ENCODE results near the gene GASK1B. TPM values are rescaled to one million over a fixed set of nuclear protein-coding genes. Genes with fewer than 3 reads are reported as not detected.
A peak's percentile ranks its signal among the peaks of the same experiment; 100 is the strongest.

The GASK1B gene
- total and polyA plus RNA-seq, 4 experiments from 2014 or later: 0.58 to 0.70 TPM; not detected in 2

DNA sequence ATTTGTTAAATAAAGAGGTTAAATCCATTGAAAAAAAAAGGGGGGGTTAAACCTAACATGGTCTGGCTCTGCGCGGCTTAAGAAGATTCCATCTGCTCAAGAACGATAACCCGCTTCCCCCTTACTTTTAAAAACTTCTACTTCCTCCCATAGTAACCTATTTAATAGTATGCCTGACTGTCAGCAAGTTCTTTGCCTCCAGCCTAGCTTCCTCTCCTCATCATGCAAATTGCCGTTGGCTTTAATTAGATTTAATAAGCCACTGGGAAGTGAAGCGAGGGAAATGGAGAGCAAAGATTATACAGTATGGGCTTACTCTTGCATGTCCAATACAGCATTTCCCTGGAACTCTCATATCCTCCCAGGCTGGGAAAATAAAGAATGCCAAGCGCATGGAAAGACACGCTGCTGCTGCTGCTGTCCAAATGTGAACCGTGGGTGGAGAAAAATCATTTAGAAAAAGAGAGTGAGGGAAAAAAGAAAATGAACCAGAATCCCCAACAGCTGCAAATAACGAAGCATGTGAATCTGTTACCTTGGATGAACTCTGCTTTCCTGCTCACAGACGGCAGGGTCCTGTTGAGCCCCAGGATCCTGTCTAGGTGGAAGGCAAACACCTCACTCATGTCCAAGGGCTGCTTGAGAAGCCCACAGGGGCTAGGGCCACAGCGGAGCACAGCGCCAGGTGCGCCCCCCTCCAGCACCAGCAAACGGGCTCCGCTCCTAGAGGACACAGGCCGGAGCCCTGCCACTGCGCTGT is 2.7 kb downstream of the GASK1B start:
- no peaks in the 10 kb centered on the region for H3K36me3 Mint-ChIP-seq
- H3K27me3 Mint-ChIP-seq: peaks cover 12% of the 10 kb centered on the region in 2 donors
- intact Hi-C loops (cut with micrococcal nuclease): no loop called here

DNA sequence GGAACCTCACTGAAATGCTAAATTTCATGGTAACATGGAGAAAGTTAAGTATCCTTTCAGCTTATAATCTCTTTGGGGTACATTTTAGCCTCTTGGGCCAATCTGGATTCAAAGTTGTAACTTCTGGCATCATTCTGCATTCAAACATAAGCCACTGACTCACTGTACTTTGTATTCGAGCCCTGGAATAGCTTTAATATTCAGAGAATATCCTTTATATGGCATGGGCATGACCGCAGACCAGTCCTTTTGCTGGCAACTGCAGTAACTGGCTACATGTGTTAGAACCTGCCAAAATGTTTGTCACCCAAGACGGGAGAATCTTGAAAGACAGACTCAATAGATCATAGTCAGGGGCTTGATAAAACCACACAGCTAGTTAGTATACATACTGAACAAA is 3.3 kb downstream of the GASK1B start:
- Mint-ChIP-seq H3K4me3 (no peak overlapping the region), H3K36me3 (no peaks in the 10 kb centered on the region), H3K27me3 (peaks cover 12% of the 10 kb centered on the region in 2 donors), H3K4me1 (peaks cover 0 to 8% (median 2%) of the 10 kb centered on the region in 4 donors), H3K27ac (no peak overlapping the region), H3K9me3 (peaks cover 0 to 1% (median 0%) of the 10 kb centered on the region in 8 donors)
- POLR2A ChIA-PET (ENCODE audit: partially characterized antibody): no interaction called here
- Histone ChIP-seq H3K27ac (ENCODE audit: low read depth, low read length) (no peak overlapping the region), H3K36me3 (ENCODE audit: insufficient read depth, low read length) (no peaks in the 10 kb centered on the region), H3K9me3 (ENCODE audit: control insufficient read depth in 1 of 2, low read length in 2 of 2) (no peaks in the 10 kb centered on the region), H3K4me3 (ENCODE audit: low read length in 2 of 2) (no peak overlapping the region), H3K4me1 (ENCODE audit: insufficient read depth, low read length) (no peaks in the 10 kb centered on the region), H3K27me3 (ENCODE audit: insufficient read depth, low read length) (peaks cover 6% of the 10 kb centered on the region)
- DNase-seq: no peak
- intact Hi-C loops (cut with micrococcal nuclease): no loop called here
- CTCF ChIA-PET (ENCODE audit: partially characterized antibody): no interaction called here

More for the DNA sequence above, 2.7 kb downstream of the GASK1B start:
- no peaks in the 10 kb centered on the region for H3K36me3 ChIP-seq (ENCODE audit: insufficient read depth, low read length)
- H3K27me3 ChIP-seq (ENCODE audit: insufficient read depth, low read length): peaks cover 6% of the 10 kb centered on the region
- Mint-ChIP-seq H3K9me3 (peaks cover 0 to 1% (median 0%) of the 10 kb centered on the region in 8 donors), H3K4me1 (peaks cover 0 to 8% (median 2%) of the 10 kb centered on the region in 4 donors), H3K27ac (no peak overlapping the region), H3K4me3 (no peak overlapping the region)
- no peaks in the 10 kb centered on the region for H3K4me1 ChIP-seq (ENCODE audit: insufficient read depth, low read length)
- H3K4me3 ChIP-seq (ENCODE audit: low read length in 2 of 2): no peak overlapping the region
- POLR2A ChIA-PET (ENCODE audit: partially characterized antibody): no interaction called here
- CTCF ChIA-PET (ENCODE audit: partially characterized antibody): no interaction called here
- H3K9me3 ChIP-seq (ENCODE audit: control insufficient read depth in 1 of 2, low read length in 2 of 2): no peaks in the 10 kb centered on the region
- no peak for DNase-seq
- no peak overlapping the region for H3K27ac ChIP-seq (ENCODE audit: low read depth, low read length)

GRCh38 chr4:158168606-158169005 is 4.2 kb downstream of the GASK1B start:
- Histone ChIP-seq H3K4me1 (ENCODE audit: insufficient read depth, low read length) (no peaks in the 10 kb centered on the region), H3K27ac (ENCODE audit: low read depth, low read length) (no peak overlapping the region), H3K36me3 (ENCODE audit: insufficient read depth, low read length) (no peaks in the 10 kb centered on the region), H3K27me3 (ENCODE audit: insufficient read depth, low read length) (peaks cover 6% of the 10 kb centered on the region), H3K4me3 (ENCODE audit: low read length in 2 of 2) (no peak overlapping the region), H3K9me3 (ENCODE audit: control insufficient read depth in 1 of 2, low read length in 2 of 2) (no peaks in the 10 kb centered on the region)
- peaks cover 9 to 12% of the 10 kb centered on the region in 2 donors for H3K27me3 Mint-ChIP-seq
- H3K4me3 Mint-ChIP-seq: no peak overlapping the region
- intact Hi-C loops (cut with micrococcal nuclease): no loop called here
- H3K9me3 Mint-ChIP-seq: peaks cover 0 to 1% (median 0%) of the 10 kb centered on the region in 8 donors
- ChIA-PET POLR2A (ENCODE audit: partially characterized antibody) (no interaction called here), CTCF (ENCODE audit: partially characterized antibody) (no interaction called here)
- no peak overlapping the region for H3K27ac Mint-ChIP-seq
- H3K36me3 Mint-ChIP-seq: no peaks in the 10 kb centered on the region
- peaks cover 0 to 8% (median 2%) of the 10 kb centered on the region in 4 donors for H3K4me1 Mint-ChIP-seq
- DNase-seq: no peak

DNA sequence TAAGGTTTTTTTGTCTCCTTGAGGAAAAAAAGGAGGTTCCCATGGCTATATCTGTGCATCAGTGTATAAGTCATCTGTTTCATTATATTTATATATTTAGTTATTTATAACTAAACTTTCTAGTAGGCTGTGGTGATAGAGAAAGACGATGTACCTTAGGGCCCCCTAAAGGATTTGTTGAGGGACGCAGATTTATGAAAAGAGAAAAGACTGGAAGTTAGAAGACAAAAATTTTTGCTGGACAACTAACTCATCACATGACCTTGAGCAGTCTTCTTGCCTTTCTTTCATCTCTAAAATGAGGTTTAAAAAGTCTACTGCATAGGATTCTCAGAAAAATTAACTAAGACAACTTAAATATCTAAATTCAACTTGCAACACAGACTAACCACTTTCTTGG is 6.1 kb downstream of the GASK1B start:
- Mint-ChIP-seq H3K4me1 (peaks cover 0 to 3% (median 1%) of the 10 kb centered on the region in 4 donors), H3K9me3 (peaks cover 0 to 1% (median 0%) of the 10 kb centered on the region in 8 donors), H3K4me3 (no peak overlapping the region), H3K27ac (no peak overlapping the region), H3K36me3 (no peaks in the 10 kb centered on the region), H3K27me3 (peaks cover 7 to 11% of the 10 kb centered on the region in 2 donors)
- no peak for DNase-seq
- ChIA-PET CTCF (ENCODE audit: partially characterized antibody) (no interaction called here), POLR2A (ENCODE audit: partially characterized antibody) (no interaction called here)
- no peaks in the 10 kb centered on the region for H3K36me3 ChIP-seq (ENCODE audit: insufficient read depth, low read length)
- peaks cover 6% of the 10 kb centered on the region for H3K27me3 ChIP-seq (ENCODE audit: insufficient read depth, low read length)
- no peaks in the 10 kb centered on the region for H3K9me3 ChIP-seq (ENCODE audit: control insufficient read depth in 1 of 2, low read length in 2 of 2)
- no peak overlapping the region for H3K4me3 ChIP-seq (ENCODE audit: low read length in 2 of 2)
- intact Hi-C loops (cut with micrococcal nuclease): no loop called here
- no peaks in the 10 kb centered on the region for H3K4me1 ChIP-seq (ENCODE audit: insufficient read depth, low read length)
- H3K27ac ChIP-seq (ENCODE audit: low read depth, low read length): no peak overlapping the region

GRCh38 chr4:158164768-158165213 is 8.0 kb downstream of the GASK1B start:
- POLR2A ChIA-PET (ENCODE audit: partially characterized antibody): no interaction called here
- Histone ChIP-seq H3K27ac (ENCODE audit: low read depth, low read length) (no peak overlapping the region), H3K4me3 (ENCODE audit: low read length in 2 of 2) (no peak overlapping the region), H3K9me3 (ENCODE audit: control insufficient read depth in 1 of 2, low read length in 2 of 2) (no peaks in the 10 kb centered on the region), H3K27me3 (ENCODE audit: insufficient read depth, low read length) (no peaks in the 10 kb centered on the region), H3K4me1 (ENCODE audit: insufficient read depth, low read length) (no peaks in the 10 kb centered on the region), H3K36me3 (ENCODE audit: insufficient read depth, low read length) (no peaks in the 10 kb centered on the region)
- CTCF ChIA-PET (ENCODE audit: partially characterized antibody): no interaction called here
- Mint-ChIP-seq H3K27me3 (peaks cover 4 to 5% of the 10 kb centered on the region in 2 donors), H3K4me3 (no peak overlapping the region), H3K9me3 (peaks cover 0 to 5% (median 0%) of the 10 kb centered on the region in 8 donors), H3K36me3 (no peaks in the 10 kb centered on the region), H3K4me1 (no peaks in the 10 kb centered on the region), H3K27ac (peak overlapping the region in 1 of 7 donors; percentile 18)
- intact Hi-C loops (cut with micrococcal nuclease): no loop called here
- DNase-seq: no peak

- Histone ChIP-seq H3K9me3 (ENCODE audit: control insufficient read depth in 1 of 2, low read length in 2 of 2) (no peaks in the 10 kb centered on the region), H3K36me3 (ENCODE audit: insufficient read depth, low read length) (no peaks in the 10 kb centered on the region), H3K27ac (ENCODE audit: low read depth, low read length) (no peak overlapping the region), H3K27me3 (ENCODE audit: insufficient read depth, low read length) (no peaks in the 10 kb centered on the region), H3K4me3 (ENCODE audit: low read length in 2 of 2) (no peak overlapping the region), H3K4me1 (ENCODE audit: insufficient read depth, low read length) (no peaks in the 10 kb centered on the region)
- DNase-seq: no peak
- Mint-ChIP-seq H3K4me3 (no peak overlapping the region), H3K9me3 (peaks cover 0 to 5% (median 0%) of the 10 kb centered on the region in 8 donors), H3K4me1 (no peaks in the 10 kb centered on the region), H3K27ac (peak overlapping the region in 1 of 7 donors; percentile 18), H3K36me3 (no peaks in the 10 kb centered on the region), H3K27me3 (peaks cover 1 to 2% of the 10 kb centered on the region in 2 donors)
- CTCF ChIA-PET (ENCODE audit: partially characterized antibody): no interaction called here
- intact Hi-C loops (cut with micrococcal nuclease): no loop called here
- POLR2A ChIA-PET (ENCODE audit: partially characterized antibody): no interaction called here
Measured at GRCh38 chr4:158163941-158164767, 8.7 kb downstream of the GASK1B start.

- Mint-ChIP-seq H3K4me1 (no peaks in the 10 kb centered on the region), H3K4me3 (no peak overlapping the region), H3K27ac (no peak overlapping the region), H3K36me3 (no peaks in the 10 kb centered on the region), H3K9me3 (peaks cover 0 to 4% (median 0%) of the 10 kb centered on the region in 8 donors), H3K27me3 (peaks cover under 1 to 2% of the 10 kb centered on the region in 2 donors)
- DNase-seq: no peak
- H3K4me1 ChIP-seq (ENCODE audit: insufficient read depth, low read length): no peaks in the 10 kb centered on the region
- no peaks in the 10 kb centered on the region for H3K36me3 ChIP-seq (ENCODE audit: insufficient read depth, low read length)
- no peaks in the 10 kb centered on the region for H3K9me3 ChIP-seq (ENCODE audit: control insufficient read depth in 1 of 2, low read length in 2 of 2)
- H3K27me3 ChIP-seq (ENCODE audit: insufficient read depth, low read length): no peaks in the 10 kb centered on the region
- H3K4me3 ChIP-seq (ENCODE audit: low read length in 2 of 2): no peak overlapping the region
- intact Hi-C loops (cut with micrococcal nuclease): no loop called here
- no peak overlapping the region for H3K27ac ChIP-seq (ENCODE audit: low read depth, low read length)
- ChIA-PET POLR2A (ENCODE audit: partially characterized antibody) (no interaction called here), CTCF (ENCODE audit: partially characterized antibody) (no interaction called here)
Measured at GRCh38 chr4:158162631-158163030, 10.2 kb downstream of the GASK1B start.
